GM12878 (cell line): Measurements from ENCODE around the gene NECAB3. TPM values are rescaled to one million over a fixed set of nuclear protein-coding genes. Genes with fewer than 3 reads are reported as not detected.

Experiments used
- ATAC-seq: fragments of 200-7000 bp; cut with Tn5 transposase; 3 replicates; pipeline ENCODE4 v1.9.1; 2020; ENCODE audit warnings: mild to moderate bottlenecking, moderate library complexity
- BruUV-seq: library from RNA; stranded (reverse); fragments of 400-500 nt; replicated peaks from 2 replicates; lab custom pipeline; 2021; lab: Mats Ljungman, UMichigan
- CTCF ChIA-PET: fragments of 300-600 bp; sonication (Branson Sonifier 250); formaldehyde crosslinking; extraction: SDS; loops from one replicate; lab custom pipeline; 2021; ENCODE audit warnings: inconsistent platforms; lab: Yijun Ruan, JAX
- POLR2A ChIA-PET: fragments of 350-600 bp; formaldehyde crosslinking; extraction: SDS; loops from one replicate; lab custom pipeline; 2021; ENCODE audit warnings: inconsistent platforms; lab: Charles Lee
- RAD21 ChIA-PET: fragments of 300-600 bp; sonication (Branson Sonifier 250); formaldehyde crosslinking; loops from one replicate; lab custom pipeline; 2023; ENCODE audit warnings: antibody characterized with exemption; ENCODE audit not compliant: unreplicated experiment; lab: Charles Lee
- SMC1A ChIA-PET: fragments of 300-600 bp; sonication (Branson Sonifier 250); formaldehyde crosslinking; loops from one replicate; lab custom pipeline; 2023; ENCODE audit not compliant: unreplicated experiment, uncharacterized antibody; lab: Charles Lee
- DNase-seq: peaks from one replicate; pipeline ENCODE4 v3.0.0-alpha.2; 2011; ENCODE audit warnings: low read depth, low spot score
- FAIRE-seq: peaks from 3 replicates; lab custom pipeline; 2011; peaks lifted over from hg19 to GRCh38; lab: Jason Lieb, UNC
- H2AFZ ChIP-seq: 2 replicates; pipeline ENCODE4 v1.6.0; 2011; ENCODE audit warnings: low read depth, low read length, control low read depth; ENCODE audit not compliant: control insufficient read depth
- H3K27ac ChIP-seq: 2 replicates; pipeline ENCODE4 v1.5.1; 2011; ENCODE audit warnings: control low read depth; ENCODE audit not compliant: control insufficient read depth, insufficient read depth
- H3K27me3 ChIP-seq, 2 experiments: replicated peaks in 1 of 2; 2 replicates each; pipeline versions ENCODE4 v1.6.0 to v1.6.1; 2011; ENCODE audit warnings: low read length in 1 of 2; ENCODE audit not compliant: control insufficient read depth in 2 of 2, insufficient read depth in 2 of 2
- H3K36me3 ChIP-seq, 2 experiments: 2 replicates each; pipeline ENCODE4 v1.5.1; 2011; ENCODE audit warnings: low read length in 1 of 2; ENCODE audit not compliant: control insufficient read depth in 2 of 2, insufficient read depth in 2 of 2
- H3K4me1 ChIP-seq: 2 replicates; pipeline ENCODE4 v1.6.1; 2011; ENCODE audit warnings: mild to moderate bottlenecking, low read length, moderate library complexity, mixed read lengths; ENCODE audit not compliant: control insufficient read depth, insufficient read depth
- H3K4me2 ChIP-seq: 2 replicates; pipeline ENCODE4 v1.6.0; 2011; ENCODE audit warnings: control low read depth; ENCODE audit not compliant: control insufficient read depth, insufficient read depth
- H3K4me3 ChIP-seq: fragments of 200-600 bp; sonication (generic); 2 replicates; pipeline ENCODE4 v1.5.1; 2016
- H3K79me2 ChIP-seq: 2 replicates; pipeline ENCODE4 v1.6.0; 2011; ENCODE audit warnings: low read length; ENCODE audit not compliant: control insufficient read depth, insufficient read depth
- H3K9ac ChIP-seq: 2 replicates; pipeline ENCODE4 v1.8.0; 2011; ENCODE audit warnings: low read length, control low read depth, mixed read lengths; ENCODE audit not compliant: control insufficient read depth, insufficient read depth
- H3K9me3 ChIP-seq: replicated peaks from 3 replicates; pipeline ENCODE4 v1.5.1; 2011; ENCODE audit warnings: mild to moderate bottlenecking, low read length; ENCODE audit not compliant: control insufficient read depth, insufficient read depth
- H4K20me1 ChIP-seq: 2 replicates; pipeline ENCODE4 v1.6.0; 2011; ENCODE audit not compliant: control insufficient read depth, insufficient read depth
- BCL3 ChIP-seq: IDR thresholded peaks from 2 replicates; pipeline ENCODE4 v1.6.1; 2011; ENCODE audit warnings: borderline replicate concordance, low read depth, mild to moderate bottlenecking, moderate library complexity, low read length; ENCODE audit not compliant: insufficient read depth, poor library complexity, severe bottlenecking
- DPF2 ChIP-seq: fragments of 450-650 bp; IDR thresholded peaks from 2 replicates; pipeline ENCODE4 v1.6.1; 2017; ENCODE audit warnings: mild to moderate bottlenecking
- IRF4 ChIP-seq: IDR thresholded peaks from 2 replicates; pipeline ENCODE4 v1.6.1; 2011; ENCODE audit warnings: low read depth, low read length
- MEF2A ChIP-seq: IDR thresholded peaks from 2 replicates; pipeline ENCODE4 v1.6.1; 2011; ENCODE audit warnings: low read depth, mild to moderate bottlenecking, low read length, moderate library complexity; ENCODE audit not compliant: insufficient read depth
- NRF1 ChIP-seq: conservative IDR thresholded peaks from 2 replicates; pipeline ENCODE4 v1.6.1; 2011; ENCODE audit warnings: mild to moderate bottlenecking, low read depth, low read length, improper control_type of control experiment
- POLR2AphosphoS5 ChIP-seq: IDR thresholded peaks from 2 replicates; pipeline ENCODE4 v1.6.1; 2011; ENCODE audit warnings: mild to moderate bottlenecking, low read length, inconsistent platforms
- SPI1 ChIP-seq: IDR thresholded peaks from 2 replicates; pipeline ENCODE4 v1.6.1; 2011; ENCODE audit warnings: low read depth, mild to moderate bottlenecking, low read length, moderate library complexity, borderline replicate concordance; ENCODE audit not compliant: insufficient read depth
- SREBF1 ChIP-seq: IDR thresholded peaks from 2 replicates; pipeline ENCODE4 v1.6.1; 2012; ENCODE audit warnings: mild to moderate bottlenecking, low read length
- SUPT20H ChIP-seq: IDR thresholded peaks from 2 replicates; pipeline ENCODE4 v1.6.1; 2011; ENCODE audit warnings: low read depth, mild to moderate bottlenecking, low read length, moderate library complexity, borderline replicate concordance; ENCODE audit not compliant: control insufficient read depth
- ZNF274 ChIP-seq: IDR thresholded peaks from one replicate; pipeline ENCODE4 v1.8.0; 2011; ENCODE audit not compliant: insufficient read length, insufficient read depth
- WGBS: methylation state at CpG from one replicate; pipeline ENCODE4 v1.1.6; 2016; ENCODE audit warnings: low lambda C conversion rate; ENCODE audit not compliant: insufficient replicate concordance, insufficient coverage; ENCODE audit errors: missing lambda C conversion rate; 5-methylcytosine and 5-hydroxymethylcytosine counted together
- in situ Hi-C: fragments of 300-500 bp; cut with MboI; formaldehyde crosslinking; loops from 9 replicates; pipeline ENCODE4 v1.14.3; 2018; ENCODE audit warnings: mixed read lengths
- intact Hi-C: fragments of 100-400 bp; cut with micrococcal nuclease; formaldehyde crosslinking; loops from one replicate; pipeline ENCODE4 v1.14.2; 2022; ENCODE audit not compliant: unreplicated experiment
- polyA plus RNA-seq, 11 experiments: library from polyadenylated mRNA; depleted of rRNA in 4 of 11; unstranded in 6 of 11; stranded (reverse) in 5 of 11; fragments of >200 nt; fragmentation: Nextera tagmentation in 4 of 11; fragmentation: Illumina TruSeq in 1 of 11; extraction: Ambion mirVana in 4 of 11; extraction: Trizol in 1 of 11; gene quantifications; 1 replicate in 1 of 11; 2 replicates in 10 of 11; pipeline versions ENCODE4 v1.2.1 to v1.2.3, GENCODE V29; 2011 to 2016; ENCODE audit warnings: inconsistent platforms in 2 of 11, missing spikeins in 2 of 11, low read depth in 1 of 11
- total RNA-seq, 4 experiments: library from RNA; depleted of rRNA in 3 of 4; stranded (reverse); fragments of >200 nt in 3 of 4; fragmentation: Illumina TruSeq in 1 of 4; extraction: Trizol in 1 of 4; gene quantifications; 2 replicates each; pipeline versions ENCODE4 v1.2.1 to v1.2.3, GENCODE V29; 2013 to 2021
- TF ChIP-seq, protein P1 (sequence below): fragments of 450-650 bp; IDR thresholded peaks from 2 replicates; pipeline ENCODE4 v1.6.1; 2016; ENCODE audit warnings: mild to moderate bottlenecking

NECAB3 gene
- total and polyA plus RNA-seq, 10 of the 15 experiments (the other 5 are each of a cell fraction or from before 2014, with no cell fraction given), result 0.21 to 17.0 (median 7.2) TPM

DNA sequence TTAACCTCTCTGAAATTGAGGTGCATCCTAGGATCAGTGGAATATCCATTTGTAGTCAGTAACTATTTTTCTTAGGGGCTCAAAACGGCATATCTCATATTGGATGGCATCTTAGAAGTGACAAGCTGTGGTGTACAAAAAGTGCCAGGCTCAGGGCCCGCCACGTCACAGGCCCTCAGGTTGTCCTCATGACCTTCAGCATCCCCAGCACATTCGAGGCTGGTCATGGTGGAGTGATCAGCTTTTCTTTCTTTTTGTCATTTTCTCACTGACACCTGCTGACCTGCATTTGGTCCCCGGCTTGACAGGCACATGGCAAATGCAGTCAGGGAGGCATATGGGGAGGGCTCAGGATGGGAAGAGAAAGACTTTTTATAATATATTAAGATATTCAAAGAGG is 19.1 kb upstream of the NECAB3 start (continued):
- no peak for TF ChIP-seq SUPT20H

DNA sequence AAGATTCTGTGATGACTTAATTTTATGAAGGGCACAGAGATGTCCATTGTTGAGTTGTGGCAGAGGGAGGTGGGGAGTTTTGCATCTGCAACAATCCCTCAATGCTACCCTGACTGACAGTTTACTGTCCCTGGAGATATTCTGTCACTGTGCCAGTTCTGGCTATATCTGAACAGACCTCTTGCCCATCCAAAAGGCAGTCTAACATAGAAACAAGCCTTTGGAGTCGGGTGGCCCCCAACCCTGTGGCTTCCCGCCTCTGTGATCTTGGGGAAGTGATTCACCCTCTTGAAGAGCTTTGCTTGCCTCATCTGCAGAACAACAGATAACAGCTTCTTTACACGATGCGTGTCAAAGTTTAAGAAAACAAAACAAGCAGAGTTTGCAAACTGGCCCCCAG is 15.7 kb upstream of the NECAB3 start:
- no peak for DNase-seq
- no peak for ATAC-seq
- Histone ChIP-seq H3K9me3 (no peaks in the 10 kb centered on the region), H4K20me1 (no peaks in the 10 kb centered on the region), H2AFZ (no peak overlapping the region), H3K27me3 (no peaks in the 10 kb centered on the region), H3K36me3 (no peaks in the 10 kb centered on the region), H3K79me2 (peaks cover 7% of the 10 kb centered on the region), H3K4me3 (no peak overlapping the region), H3K4me1 (peaks cover 13% of the 10 kb centered on the region), H3K4me2 (no peak overlapping the region), H3K27ac (no peak overlapping the region), H3K9ac (no peak overlapping the region)
- FAIRE-seq, result no peak
- POLR2A ChIA-PET, result interaction anchor here (0.7 kb wide), 1 partner anchor 246 kb away, joined by 3 read pairs; the partner anchor contains the start of gene SNTA1
- BruUV-seq, result no TSS peak
- SMC1A ChIA-PET, result no interaction called here
- intact Hi-C loops, result loop anchor here (5.0 to 10.0 kb wide), 2 partner anchors 87 to 305 kb away; partner anchors contain the start of gene RALY
- CTCF ChIA-PET, result no interaction called here
- 33% methylated on average over 4 of the region's 4 CpGs for WGBS
- in situ Hi-C loops, result no loop called here
- RAD21 ChIA-PET, result no interaction called here
- TF ChIP-seq SPI1 (peak; percentile 6; the same call in 1 of the 2 replicates), POLR2AphosphoS5 (no peak), NRF1 (no peak), SREBF1 (no peak), MEF2A (no peak), ZNF274 (no peak), BCL3 (no peak), DPF2 (no peak), IRF4 (no peak)
- TF ChIP-seq, protein P1, sequence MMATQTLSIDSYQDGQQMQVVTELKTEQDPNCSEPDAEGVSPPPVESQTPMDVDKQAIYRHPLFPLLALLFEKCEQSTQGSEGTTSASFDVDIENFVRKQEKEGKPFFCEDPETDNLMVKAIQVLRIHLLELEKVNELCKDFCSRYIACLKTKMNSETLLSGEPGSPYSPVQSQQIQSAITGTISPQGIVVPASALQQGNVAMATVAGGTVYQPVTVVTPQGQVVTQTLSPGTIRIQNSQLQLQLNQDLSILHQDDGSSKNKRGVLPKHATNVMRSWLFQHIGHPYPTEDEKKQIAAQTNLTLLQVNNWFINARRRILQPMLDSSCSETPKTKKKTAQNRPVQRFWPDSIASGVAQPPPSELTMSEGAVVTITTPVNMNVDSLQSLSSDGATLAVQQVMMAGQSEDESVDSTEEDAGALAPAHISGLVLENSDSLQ, result peak; percentile 57
